PC-9 (cell line): Measurements from ENCODE around the gene GPC5. TPM values are rescaled to one million over a fixed set of nuclear protein-coding genes. Genes with fewer than 3 reads are reported as not detected.

Source experiments
- BruUV-seq: library from RNA; stranded (reverse); fragments of 400-500 nt; replicated peaks from 2 replicates; lab custom pipeline; 2021; lab: Mats Ljungman, UMichigan
- CTCF ChIA-PET: fragments of 300-600 bp; sonication (Branson Sonifier 250); formaldehyde crosslinking; loops from one replicate; lab custom pipeline; 2022; ENCODE audit warnings: antibody characterized with exemption; lab: Charles Lee
- POLR2A ChIA-PET: fragments of 300-600 bp; sonication (Branson Sonifier 250); formaldehyde crosslinking; loops from one replicate; lab custom pipeline; 2022; ENCODE audit warnings: antibody characterized with exemption; ENCODE audit not compliant: unreplicated experiment; lab: Charles Lee
- DNase-seq, 2 experiments: peaks; one replicate each; pipeline versions ENCODE4 v3.0.0 to v3.0.0-alpha.2; 2015 to 2022; ENCODE audit warnings: mixed read lengths in 1 of 2
- H2AFZ ChIP-seq: fragments of 200-600 bp; sonication (generic); 2 replicates; pipeline ENCODE4 v1.8.1; 2017; ENCODE audit warnings: antibody characterized with exemption
- H3F3A ChIP-seq: fragments of 200-600 bp; sonication (generic); 2 replicates; pipeline ENCODE4 v1.8.1; 2017; ENCODE audit warnings: antibody characterized with exemption, mild to moderate bottlenecking, low read depth; ENCODE audit not compliant: insufficient read depth
- H3K27ac ChIP-seq: fragments of 200-600 bp; sonication (generic); 2 replicates; pipeline ENCODE4 v1.6.1; 2016; ENCODE audit warnings: mixed run types
- H3K27me3 ChIP-seq: fragments of 200-600 bp; sonication (generic); 2 replicates; pipeline ENCODE4 v1.6.1; 2016; ENCODE audit warnings: low read depth, mixed run types; ENCODE audit not compliant: insufficient read depth
- H3K36me3 ChIP-seq: fragments of 200-600 bp; sonication (generic); 2 replicates; pipeline ENCODE4 v1.6.1; 2016; ENCODE audit warnings: low read depth, mixed run types
- H3K4me1 ChIP-seq: fragments of 200-600 bp; sonication (generic); replicated peaks from 2 replicates; pipeline ENCODE4 v1.6.1; 2016; ENCODE audit warnings: mixed run types; ENCODE audit not compliant: insufficient read depth
- H3K4me2 ChIP-seq: fragments of 200-600 bp; sonication (generic); 2 replicates; pipeline ENCODE4 v1.6.1; 2017; ENCODE audit warnings: mixed run types
- H3K4me3 ChIP-seq: fragments of 200-600 bp; sonication (generic); 2 replicates; pipeline ENCODE4 v1.6.1; 2016; ENCODE audit warnings: mixed run types
- H3K79me2 ChIP-seq: fragments of 200-600 bp; sonication (generic); 2 replicates; pipeline ENCODE4 v1.6.1; 2017; ENCODE audit warnings: low read depth, mixed run types
- H3K9me2 ChIP-seq: fragments of 200-600 bp; sonication (generic); 2 replicates; pipeline ENCODE4 v1.8.1; 2017; ENCODE audit warnings: mild to moderate bottlenecking; ENCODE audit not compliant: insufficient read depth
- H3K9me3 ChIP-seq: fragments of 200-600 bp; sonication (generic); 2 replicates; pipeline ENCODE4 v1.8.1; 2016; ENCODE audit warnings: low read depth; ENCODE audit not compliant: insufficient read depth
- H4K20me1 ChIP-seq: fragments of 200-600 bp; sonication (generic); 2 replicates; pipeline ENCODE4 v1.8.1; 2017; ENCODE audit not compliant: insufficient read depth
- EZH2 ChIP-seq: fragments of 200-600 bp; sonication (generic); IDR thresholded peaks from 2 replicates; pipeline ENCODE4 v1.8.0; 2017; ENCODE audit warnings: antibody characterized with exemption, low read depth
- intact Hi-C: fragments of 100-400 bp; cut with micrococcal nuclease; formaldehyde crosslinking; loops from one replicate; pipeline ENCODE4 v1.10.0; 2022; ENCODE audit not compliant: unreplicated experiment
- total RNA-seq: library from RNA; stranded (reverse); gene quantifications from 2 replicates; pipeline ENCODE4 v1.2.3, GENCODE V29; 2021
- TF ChIP-seq, protein P1 (sequence below): fragments of 200-600 bp; sonication (generic); conservative IDR thresholded peaks from 2 replicates; pipeline ENCODE4 v1.6.1; 2017; ENCODE audit warnings: mixed run types, antibody characterized with exemption, mild to moderate bottlenecking, moderate library complexity

Gene GPC5
- total RNA-seq, 1 experiment from 2014 or later: not detected

DNA sequence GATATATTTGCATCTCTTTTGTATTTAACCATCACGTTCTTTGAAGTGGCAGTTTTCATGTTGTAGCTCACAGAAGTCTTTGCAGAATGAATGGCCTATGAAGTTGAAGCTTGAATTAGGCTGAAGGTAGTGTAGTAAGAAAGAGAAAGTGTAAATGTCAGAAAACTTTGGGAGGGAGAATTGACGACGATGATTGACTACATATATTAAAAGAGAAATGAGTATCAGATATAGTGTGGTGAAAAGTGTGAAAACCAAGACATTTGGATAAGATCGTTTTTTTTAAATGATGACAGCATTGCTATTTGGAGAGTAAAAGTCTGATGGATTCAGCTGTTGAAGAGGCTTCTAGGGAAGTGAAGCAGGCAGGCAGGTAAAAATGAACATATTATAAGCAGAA is 14.6 kb upstream of the GPC5 start:
- Histone ChIP-seq H3K9me3 (0 out of 2 replicates have a peak, but pooled peaks cover under 1% of the 10 kb centered on the region), H3K27ac (no peak overlapping the region), H3K4me2 (no peak overlapping the region), H2AFZ (no peak overlapping the region), H3K4me1 (no peaks in the 10 kb centered on the region), H3K27me3 (no peaks in the 10 kb centered on the region), H3K4me3 (no peak overlapping the region), H3F3A (no peaks in the 10 kb centered on the region), H3K79me2 (no peaks in the 10 kb centered on the region), H3K36me3 (no peaks in the 10 kb centered on the region), H3K9me2 (no peaks in the 10 kb centered on the region), H4K20me1 (no peaks in the 10 kb centered on the region; the same call in 1 of the 2 replicates)
- intact Hi-C loops: no loop called here
- BruUV-seq: no TSS peak
- ChIA-PET POLR2A (no interaction called here), CTCF (no interaction called here)
- TF ChIP-seq EZH2: no peak
- TF ChIP-seq, protein P1, sequence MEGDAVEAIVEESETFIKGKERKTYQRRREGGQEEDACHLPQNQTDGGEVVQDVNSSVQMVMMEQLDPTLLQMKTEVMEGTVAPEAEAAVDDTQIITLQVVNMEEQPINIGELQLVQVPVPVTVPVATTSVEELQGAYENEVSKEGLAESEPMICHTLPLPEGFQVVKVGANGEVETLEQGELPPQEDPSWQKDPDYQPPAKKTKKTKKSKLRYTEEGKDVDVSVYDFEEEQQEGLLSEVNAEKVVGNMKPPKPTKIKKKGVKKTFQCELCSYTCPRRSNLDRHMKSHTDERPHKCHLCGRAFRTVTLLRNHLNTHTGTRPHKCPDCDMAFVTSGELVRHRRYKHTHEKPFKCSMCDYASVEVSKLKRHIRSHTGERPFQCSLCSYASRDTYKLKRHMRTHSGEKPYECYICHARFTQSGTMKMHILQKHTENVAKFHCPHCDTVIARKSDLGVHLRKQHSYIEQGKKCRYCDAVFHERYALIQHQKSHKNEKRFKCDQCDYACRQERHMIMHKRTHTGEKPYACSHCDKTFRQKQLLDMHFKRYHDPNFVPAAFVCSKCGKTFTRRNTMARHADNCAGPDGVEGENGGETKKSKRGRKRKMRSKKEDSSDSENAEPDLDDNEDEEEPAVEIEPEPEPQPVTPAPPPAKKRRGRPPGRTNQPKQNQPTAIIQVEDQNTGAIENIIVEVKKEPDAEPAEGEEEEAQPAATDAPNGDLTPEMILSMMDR: no peak
- DNase-seq: no peak

- no TSS peak for BruUV-seq
- Histone ChIP-seq H3F3A (no peaks in the 10 kb centered on the region), H3K27ac (no peak overlapping the region), H3K9me2 (no peaks in the 10 kb centered on the region), H3K79me2 (no peaks in the 10 kb centered on the region), H3K4me2 (no peak overlapping the region), H3K9me3 (no peaks in the 10 kb centered on the region), H2AFZ (no peak overlapping the region), H3K36me3 (no peaks in the 10 kb centered on the region), H3K4me1 (no peaks in the 10 kb centered on the region), H4K20me1 (no peaks in the 10 kb centered on the region; the same call in 1 of the 2 replicates), H3K27me3 (no peaks in the 10 kb centered on the region), H3K4me3 (no peak overlapping the region)
- DNase-seq: no peak
- ChIA-PET CTCF (no interaction called here), POLR2A (no interaction called here)
- intact Hi-C loops: no loop called here
- TF ChIP-seq EZH2: no peak
- TF ChIP-seq, protein P1: no peak
Observed at GRCh38 chr13:91384896-91385295, 13.5 kb upstream of the GPC5 start.

DNA sequence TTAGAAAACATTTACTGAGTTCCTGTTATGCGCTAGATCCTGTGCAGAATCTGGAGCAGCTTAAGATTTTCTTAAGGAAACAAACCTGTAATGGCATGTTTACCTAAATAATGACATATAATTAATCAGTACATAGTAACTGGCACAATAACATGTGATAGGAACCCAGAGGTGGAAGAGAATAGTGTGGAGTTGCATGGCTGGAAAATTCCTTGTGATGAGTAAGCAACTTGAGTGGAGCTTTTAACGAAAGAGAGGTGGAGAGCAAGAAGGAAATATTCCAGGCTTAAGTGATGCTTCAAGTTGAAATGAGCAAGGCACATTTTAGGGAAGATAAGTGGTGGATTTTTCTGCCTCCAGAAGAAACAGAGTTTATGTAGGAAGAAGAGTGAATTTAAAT is 9.2 kb upstream of the GPC5 start:
- H3K4me2 ChIP-seq: no peak overlapping the region
- no peak overlapping the region for H2AFZ ChIP-seq
- ChIA-PET POLR2A (no interaction called here), CTCF (no interaction called here)
- no peaks in the 10 kb centered on the region for H3F3A ChIP-seq
- no peak overlapping the region for H3K4me3 ChIP-seq
- H3K9me3 ChIP-seq: no peaks in the 10 kb centered on the region
- no peak for DNase-seq
- H4K20me1 ChIP-seq: no peaks in the 10 kb centered on the region; the same call in 1 of the 2 replicates
- BruUV-seq: no TSS peak
- no peaks in the 10 kb centered on the region for H3K4me1 ChIP-seq
- TF ChIP-seq, protein P1: no peak
- TF ChIP-seq EZH2: no peak
- H3K79me2 ChIP-seq: no peaks in the 10 kb centered on the region
- H3K27me3 ChIP-seq: no peaks in the 10 kb centered on the region
- intact Hi-C loops: no loop called here
- no peaks in the 10 kb centered on the region for H3K9me2 ChIP-seq
- no peak overlapping the region for H3K27ac ChIP-seq
- no peaks in the 10 kb centered on the region for H3K36me3 ChIP-seq
